ENCODE data around the gene MAVS.
"Not testable (repeated sequence)": the region's sequence is repeated elsewhere in the genome, so short reads cannot be mapped to it uniquely, and the experiment has no call there.

The MAVS gene

GRCh38 chr20:3823881-3824280, 22.8 kb upstream of the MAVS start:
- no peaks in the 10 kb centered on the region for H3K9me3 Mint-ChIP-seq
- H3K4me1 Mint-ChIP-seq (ENCODE audit: low read depth), result peaks cover 28% of the 10 kb centered on the region
- no peak overlapping the region for H3K4me3 Mint-ChIP-seq
- no peak overlapping the region for H3K27ac Mint-ChIP-seq
- H3K27me3 Mint-ChIP-seq, result no peaks in the 10 kb centered on the region
- peaks cover 4% of the 10 kb centered on the region for H3K36me3 Mint-ChIP-seq (ENCODE audit: low read depth)

GRCh38 chr20:3825526-3825925, 21.1 kb upstream of the MAVS start:
- Mint-ChIP-seq H3K27me3 (no peaks in the 10 kb centered on the region), H3K4me3 (no peak overlapping the region), H3K9me3 (no peaks in the 10 kb centered on the region), H3K4me1 (ENCODE audit: low read depth) (peaks cover 16% of the 10 kb centered on the region), H3K36me3 (ENCODE audit: low read depth) (peaks cover 6% of the 10 kb centered on the region), H3K27ac (no peak overlapping the region)

- no peaks in the 10 kb centered on the region for H3K9me3 Mint-ChIP-seq
- peaks cover 10% of the 10 kb centered on the region for H3K4me1 Mint-ChIP-seq (ENCODE audit: low read depth)
- no peak overlapping the region for H3K27ac Mint-ChIP-seq
- no peaks in the 10 kb centered on the region for H3K27me3 Mint-ChIP-seq
- peaks cover 7% of the 10 kb centered on the region for H3K36me3 Mint-ChIP-seq (ENCODE audit: low read depth)
- no peak overlapping the region for H3K4me3 Mint-ChIP-seq
Measured at GRCh38 chr20:3826420-3826819, 20.2 kb upstream of the MAVS start.

GRCh38 chr20:3828798-3829197, 17.8 kb upstream of the MAVS start:
- H3K27ac Mint-ChIP-seq, result no peak overlapping the region
- peaks cover 7% of the 10 kb centered on the region for H3K36me3 Mint-ChIP-seq (ENCODE audit: low read depth)
- peaks cover 3% of the 10 kb centered on the region for H3K4me1 Mint-ChIP-seq (ENCODE audit: low read depth)
- no peaks in the 10 kb centered on the region for H3K27me3 Mint-ChIP-seq
- no peaks in the 10 kb centered on the region for H3K9me3 Mint-ChIP-seq
- no peak overlapping the region for H3K4me3 Mint-ChIP-seq

GRCh38 chr20:3829891-3830290, 16.7 kb upstream of the MAVS start:
- H3K27ac Mint-ChIP-seq; H3K27me3 Mint-ChIP-seq; H3K4me1 Mint-ChIP-seq (ENCODE audit: low read depth); H3K4me3 Mint-ChIP-seq; H3K36me3 Mint-ChIP-seq (ENCODE audit: low read depth); H3K9me3 Mint-ChIP-seq: not testable (repeated sequence)

GRCh38 chr20:3836132-3836531, 10.5 kb upstream of the MAVS start:
- H3K27me3 Mint-ChIP-seq, result no peaks in the 10 kb centered on the region
- no peaks in the 10 kb centered on the region for H3K9me3 Mint-ChIP-seq
- H3K36me3 Mint-ChIP-seq (ENCODE audit: low read depth), result no peaks in the 10 kb centered on the region
- H3K4me3 Mint-ChIP-seq, result no peak overlapping the region
- no peak overlapping the region for H3K27ac Mint-ChIP-seq
- H3K4me1 Mint-ChIP-seq (ENCODE audit: low read depth), result no peaks in the 10 kb centered on the region

- Mint-ChIP-seq H3K36me3 (ENCODE audit: low read depth) (no peaks in the 10 kb centered on the region), H3K27me3 (no peaks in the 10 kb centered on the region), H3K4me1 (ENCODE audit: low read depth) (no peaks in the 10 kb centered on the region), H3K4me3 (no peak overlapping the region), H3K27ac (no peak overlapping the region), H3K9me3 (no peaks in the 10 kb centered on the region)
Measured at GRCh38 chr20:3839328-3839727, 7.3 kb upstream of the MAVS start.

- H3K36me3 Mint-ChIP-seq (ENCODE audit: low read depth); H3K27ac Mint-ChIP-seq; H3K27me3 Mint-ChIP-seq; H3K4me1 Mint-ChIP-seq (ENCODE audit: low read depth); H3K4me3 Mint-ChIP-seq; H3K9me3 Mint-ChIP-seq: not testable (repeated sequence)
Measured at GRCh38 chr20:3840201-3840600, 6.4 kb upstream of the MAVS start.

- no peaks in the 10 kb centered on the region for H3K36me3 Mint-ChIP-seq (ENCODE audit: low read depth)
- H3K27ac Mint-ChIP-seq, result no peak overlapping the region
- H3K27me3 Mint-ChIP-seq, result no peaks in the 10 kb centered on the region
- H3K4me3 Mint-ChIP-seq, result no peak overlapping the region
- peaks cover 11% of the 10 kb centered on the region for H3K4me1 Mint-ChIP-seq (ENCODE audit: low read depth)
- no peaks in the 10 kb centered on the region for H3K9me3 Mint-ChIP-seq
Measured at GRCh38 chr20:3842348-3842930, 4.2 kb upstream of the MAVS start.

- Mint-ChIP-seq H3K4me1 (ENCODE audit: low read depth) (peaks cover 20% of the 10 kb centered on the region), H3K4me3 (no peak overlapping the region), H3K9me3 (no peaks in the 10 kb centered on the region), H3K27ac (no peak overlapping the region), H3K36me3 (ENCODE audit: low read depth) (no peaks in the 10 kb centered on the region), H3K27me3 (no peaks in the 10 kb centered on the region)
Measured at GRCh38 chr20:3843490-3843889, 3.1 kb upstream of the MAVS start.

- not testable (repeated sequence) for H3K36me3 Mint-ChIP-seq (ENCODE audit: low read depth); H3K9me3 Mint-ChIP-seq; H3K27me3 Mint-ChIP-seq; H3K4me3 Mint-ChIP-seq; H3K27ac Mint-ChIP-seq
- peaks cover 25% of the 10 kb centered on the region for H3K4me1 Mint-ChIP-seq (ENCODE audit: low read depth)
Measured at GRCh38 chr20:3843990-3844619, 2.5 kb upstream of the MAVS start.

- Mint-ChIP-seq H3K27ac (peak overlapping the region; percentile 89), H3K4me1 (ENCODE audit: low read depth) (peaks cover 30% of the 10 kb centered on the region), H3K9me3 (no peaks in the 10 kb centered on the region), H3K27me3 (no peaks in the 10 kb centered on the region), H3K36me3 (ENCODE audit: low read depth) (no peaks in the 10 kb centered on the region), H3K4me3 (peak overlapping the region; percentile 92)
Measured at GRCh38 chr20:3846378-3846739, 275 bp upstream of the MAVS start.

- H3K27ac Mint-ChIP-seq, result peak overlapping the region; percentile 89
- no peaks in the 10 kb centered on the region for H3K27me3 Mint-ChIP-seq
- peaks cover 30% of the 10 kb centered on the region for H3K4me1 Mint-ChIP-seq (ENCODE audit: low read depth)
- peak overlapping the region; percentile 92 for H3K4me3 Mint-ChIP-seq
- no peaks in the 10 kb centered on the region for H3K9me3 Mint-ChIP-seq
- no peaks in the 10 kb centered on the region for H3K36me3 Mint-ChIP-seq (ENCODE audit: low read depth)
Measured at GRCh38 chr20:3847429-3847940, 851 bp downstream of the MAVS start.

GRCh38 chr20:3848565-3848964, 1.9 kb downstream of the MAVS start:
- Mint-ChIP-seq H3K9me3 (no peaks in the 10 kb centered on the region), H3K27ac (peak overlapping the region; percentile 89), H3K27me3 (no peaks in the 10 kb centered on the region), H3K4me3 (peak overlapping the region; percentile 92), H3K36me3 (ENCODE audit: low read depth) (no peaks in the 10 kb centered on the region), H3K4me1 (ENCODE audit: low read depth) (peaks cover 30% of the 10 kb centered on the region)

- H3K27me3 Mint-ChIP-seq, result no peaks in the 10 kb centered on the region
- no peaks in the 10 kb centered on the region for H3K9me3 Mint-ChIP-seq
Measured at GRCh38 chr20:3854462-3854871, 7.8 kb downstream of the MAVS start.

GRCh38 chr20:3857405-3857804, 10.8 kb downstream of the MAVS start:
- no peaks in the 10 kb centered on the region for H3K27me3 Mint-ChIP-seq
- no peak overlapping the region for H3K4me3 Mint-ChIP-seq
- no peaks in the 10 kb centered on the region for H3K4me1 Mint-ChIP-seq (ENCODE audit: low read depth)
- no peak overlapping the region for H3K27ac Mint-ChIP-seq
- peaks cover 40% of the 10 kb centered on the region for H3K36me3 Mint-ChIP-seq (ENCODE audit: low read depth)
- no peaks in the 10 kb centered on the region for H3K9me3 Mint-ChIP-seq

More at GRCh38 chr20:3854462-3854871, 7.8 kb downstream of the MAVS start:
- Mint-ChIP-seq H3K27ac (no peak overlapping the region), H3K4me1 (ENCODE audit: low read depth) (peaks cover 3% of the 10 kb centered on the region), H3K36me3 (ENCODE audit: low read depth) (peaks cover 28% of the 10 kb centered on the region), H3K4me3 (no peak overlapping the region)
